Measurements from ENCODE around the gene HYOU1.
A peak's percentile ranks its signal among the peaks of the same experiment; 100 is the strongest.
"Not testable (repeated sequence)": the region's sequence is repeated elsewhere in the genome, so short reads cannot be mapped to it uniquely, and the experiment has no call there.

The HYOU1 gene

GRCh38 chr11:119018074-119018938 lies 38.7 kb downstream of the HYOU1 start, which contains the start of the genes RPS25 and TRAPPC4:
Gene RPS25, minus strand, starts transcription at chr11:119018343. Its CDS starts 59 bp downstream, at chr11:119018284.
Gene TRAPPC4, plus strand, starts transcription at chr11:119018766. Its CDS starts 30 bp downstream, at chr11:119018796.
- peak; percentile 92 for DNase-seq (ENCODE audit: low spot score)

- DNase-seq (ENCODE audit: low spot score) = not testable (repeated sequence)
Measured at GRCh38 chr11:119017377-119017776, 39.6 kb downstream of the HYOU1 start.

GRCh38 chr11:119016216-119017009 lies 40.6 kb downstream of the HYOU1 start:
- no peak for DNase-seq (ENCODE audit: low spot score)

GRCh38 chr11:119015054-119015611 lies 41.9 kb downstream of the HYOU1 start:
- no peak for DNase-seq (ENCODE audit: low spot score)

- DNase-seq (ENCODE audit: low spot score) = no peak
Measured at GRCh38 chr11:119014209-119014924, 42.6 kb downstream of the HYOU1 start.

- DNase-seq (ENCODE audit: low spot score) = no peak
Measured at GRCh38 chr11:119012629-119013170, 44.3 kb downstream of the HYOU1 start.

- no peak for DNase-seq (ENCODE audit: low spot score)
Measured at GRCh38 chr11:119011476-119012053, 45.4 kb downstream of the HYOU1 start.

- no peak for DNase-seq (ENCODE audit: low spot score)
Measured at GRCh38 chr11:119006656-119007055, 50.3 kb downstream of the HYOU1 start.

- no peak for DNase-seq (ENCODE audit: low spot score)
Measured at GRCh38 chr11:119000906-119001305, 56.1 kb downstream of the HYOU1 start.

- DNase-seq (ENCODE audit: low spot score) = peak; percentile 37
Measured at GRCh38 chr11:118998822-118999221, 58.2 kb downstream of the HYOU1 start.

- DNase-seq (ENCODE audit: low spot score) = no peak
Measured at GRCh38 chr11:118998388-118998717, 58.7 kb downstream of the HYOU1 start.

GRCh38 chr11:118997627-118998387 lies 59.2 kb downstream of the HYOU1 start, which contains the start of gene CENATAC:
Gene CENATAC, plus strand, starts transcription at chr11:118998138. Its CDS starts 60 bp downstream, at chr11:118998198.
- DNase-seq (ENCODE audit: low spot score) = peak; percentile 100

- DNase-seq (ENCODE audit: low spot score) = peak; percentile 42
Measured at GRCh38 chr11:118996926-118997626, 59.9 kb downstream of the HYOU1 start.

Data from iPS-NIHi11 (cell line).